ENCODE measurements around the gene KANSL1. TPM values are rescaled to one million over a fixed set of nuclear protein-coding genes. Genes with fewer than 3 reads are reported as not detected.

KANSL1 gene
- polyA plus RNA-seq, 3 donors = 3.1 to 31.9 (median 4.6) TPM

DNA sequence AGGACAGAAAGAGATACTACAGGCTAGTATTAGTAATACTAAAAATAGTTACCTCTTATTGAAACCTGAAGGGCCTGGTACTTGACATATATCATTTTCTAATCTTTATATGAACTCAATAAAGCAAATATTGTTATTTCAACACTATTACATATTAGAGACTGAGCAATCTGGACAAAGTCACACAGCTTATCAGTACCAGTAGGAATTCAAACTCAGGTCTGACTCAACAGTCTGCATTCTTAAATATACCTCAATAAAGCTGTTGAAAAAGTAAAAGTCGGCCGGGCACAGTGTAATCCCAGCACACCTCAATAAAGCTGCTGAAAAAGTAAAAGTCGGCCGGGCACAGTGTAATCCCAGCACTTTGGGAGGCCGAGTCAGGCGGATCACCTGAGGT is 67.4 kb downstream of the KANSL1 start:
- H3K27me3 ChIP-seq (ENCODE audit: control insufficient read depth in 2 of 2, insufficient read depth in 2 of 2, low read length in 2 of 2) = no peaks in the 10 kb centered on the region
- peaks cover 99% of the 10 kb centered on the region for H3K79me2 ChIP-seq (ENCODE audit: insufficient read depth, low read length)
- H3K4me3 Mint-ChIP-seq = no peak overlapping the region
- H3K36me3 Mint-ChIP-seq = peaks cover 2 to 26% of the 10 kb centered on the region in 2 donors
- H2AFZ ChIP-seq (ENCODE audit: insufficient read depth, low read depth, low read length, poor library complexity, severe bottlenecking) = no peak overlapping the region
- 100% methylated on average over 2 of the region's 6 CpGs for WGBS (ENCODE audit: insufficient coverage)
- peaks cover 99% of the 10 kb centered on the region for H4K20me1 ChIP-seq (ENCODE audit: insufficient read depth, low read length)
- no peaks in the 10 kb centered on the region for H3K9me3 Mint-ChIP-seq
- H3K27me3 Mint-ChIP-seq (ENCODE audit: low read depth in 3 of 3) = no peaks in the 10 kb centered on the region
- no peaks in the 10 kb centered on the region for H3K9me3 ChIP-seq (replicated peaks in 1 of 2; ENCODE audit: control insufficient read depth in 1 of 2, insufficient read depth in 1 of 2, low read length in 2 of 2)
- no peak overlapping the region for H3K9ac ChIP-seq (ENCODE audit: insufficient read depth, low read length, poor library complexity, severe bottlenecking)
- no peak for DNase-seq
- TF ChIP-seq, protein P1, sequence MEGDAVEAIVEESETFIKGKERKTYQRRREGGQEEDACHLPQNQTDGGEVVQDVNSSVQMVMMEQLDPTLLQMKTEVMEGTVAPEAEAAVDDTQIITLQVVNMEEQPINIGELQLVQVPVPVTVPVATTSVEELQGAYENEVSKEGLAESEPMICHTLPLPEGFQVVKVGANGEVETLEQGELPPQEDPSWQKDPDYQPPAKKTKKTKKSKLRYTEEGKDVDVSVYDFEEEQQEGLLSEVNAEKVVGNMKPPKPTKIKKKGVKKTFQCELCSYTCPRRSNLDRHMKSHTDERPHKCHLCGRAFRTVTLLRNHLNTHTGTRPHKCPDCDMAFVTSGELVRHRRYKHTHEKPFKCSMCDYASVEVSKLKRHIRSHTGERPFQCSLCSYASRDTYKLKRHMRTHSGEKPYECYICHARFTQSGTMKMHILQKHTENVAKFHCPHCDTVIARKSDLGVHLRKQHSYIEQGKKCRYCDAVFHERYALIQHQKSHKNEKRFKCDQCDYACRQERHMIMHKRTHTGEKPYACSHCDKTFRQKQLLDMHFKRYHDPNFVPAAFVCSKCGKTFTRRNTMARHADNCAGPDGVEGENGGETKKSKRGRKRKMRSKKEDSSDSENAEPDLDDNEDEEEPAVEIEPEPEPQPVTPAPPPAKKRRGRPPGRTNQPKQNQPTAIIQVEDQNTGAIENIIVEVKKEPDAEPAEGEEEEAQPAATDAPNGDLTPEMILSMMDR (IDR thresholded peaks at IDR 0.05) = no peak
- H3K36me3 ChIP-seq (replicated peaks in 1 of 2; ENCODE audit: control insufficient read depth in 1 of 2, insufficient read depth in 2 of 2, low read length in 2 of 2) = peaks cover 0 to 7% of the 10 kb centered on the region in 2 donors
- H3K27ac ChIP-seq (ENCODE audit: low read depth in 1 of 2, low read length in 2 of 2) = peak overlapping the region in 1 of 2 donors; percentile 6
- H3K4me3 ChIP-seq (replicated peaks in 1 of 3; ENCODE audit: low read depth in 2 of 3, low read length in 3 of 3) = no peak overlapping the region
- peak overlapping the region in 1 of 7 donors; percentile 63 for H3K27ac Mint-ChIP-seq
- peaks cover 38% of the 10 kb centered on the region for H3K4me1 Mint-ChIP-seq
- no peaks in the 10 kb centered on the region for H3K4me1 ChIP-seq (ENCODE audit: control insufficient read depth in 1 of 2, insufficient read depth in 2 of 2, low read length in 2 of 2)
- intact Hi-C loops (cut with micrococcal nuclease) = no loop called here
- no peak overlapping the region for H3K4me2 ChIP-seq (replicated peaks; ENCODE audit: extremely low read depth, low read length, poor library complexity, severe bottlenecking)

DNA sequence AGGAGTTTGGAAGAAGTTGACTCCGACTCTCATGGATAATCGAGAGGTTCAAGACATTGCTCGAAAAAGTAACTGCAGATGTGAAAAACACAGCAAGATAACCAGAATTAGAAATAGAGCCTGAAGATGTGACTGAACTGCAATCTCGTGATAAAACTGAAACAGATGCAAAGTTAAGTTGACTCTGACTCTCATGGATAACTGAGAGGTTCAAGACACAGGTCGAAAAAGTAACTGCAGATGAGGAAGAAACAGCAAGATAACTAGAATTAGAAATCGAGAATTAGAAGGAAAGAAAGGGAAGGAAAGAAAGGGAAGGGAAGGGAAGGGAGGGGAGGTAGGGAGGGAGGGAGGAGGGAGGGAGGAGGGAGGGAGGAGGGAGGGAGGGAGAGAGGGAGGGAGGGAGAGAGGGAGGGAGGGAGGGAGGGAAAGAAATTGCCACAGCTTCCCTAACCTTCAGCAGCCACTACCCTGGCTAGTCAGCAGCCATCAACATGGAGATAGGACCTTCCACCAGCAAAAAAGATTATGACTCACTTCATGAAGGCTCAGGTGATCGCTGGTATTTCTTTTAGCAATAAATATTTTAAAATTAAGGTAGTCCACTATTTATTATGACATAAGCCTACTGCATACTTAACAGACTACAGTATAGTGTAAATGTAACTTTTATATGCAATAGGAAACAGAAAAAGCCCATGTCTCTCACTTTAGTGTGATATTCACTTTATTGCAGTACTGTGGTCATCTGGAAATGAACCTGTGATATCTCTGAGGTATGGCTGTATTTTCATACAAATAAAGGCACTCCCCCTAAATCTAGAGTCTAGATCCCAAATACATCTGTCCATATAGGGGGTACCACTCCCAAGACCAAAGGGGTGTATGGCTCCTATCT is 68.3 kb downstream of the KANSL1 start:
- Mint-ChIP-seq H3K4me1 (peaks cover 35% of the 10 kb centered on the region), H3K9me3 (no peaks in the 10 kb centered on the region), H3K27me3 (ENCODE audit: low read depth in 3 of 3) (no peaks in the 10 kb centered on the region), H3K36me3 (peaks cover 2 to 26% of the 10 kb centered on the region in 2 donors), H3K4me3 (no peak overlapping the region), H3K27ac (peak overlapping the region in 1 of 7 donors; percentile 18)
- intact Hi-C loops (cut with micrococcal nuclease) = no loop called here
- no peak overlapping the region for H3K9ac ChIP-seq (ENCODE audit: insufficient read depth, low read length, poor library complexity, severe bottlenecking)
- no peak overlapping the region for H2AFZ ChIP-seq (ENCODE audit: insufficient read depth, low read depth, low read length, poor library complexity, severe bottlenecking)
- H3K4me1 ChIP-seq (ENCODE audit: control insufficient read depth in 1 of 2, insufficient read depth in 2 of 2, low read length in 2 of 2) = no peaks in the 10 kb centered on the region
- DNase-seq = no peak
- no peaks in the 10 kb centered on the region for H3K27me3 ChIP-seq (ENCODE audit: control insufficient read depth in 2 of 2, insufficient read depth in 2 of 2, low read length in 2 of 2)
- 100% methylated on average over 2 of the region's 7 CpGs for WGBS (ENCODE audit: insufficient coverage)
- H4K20me1 ChIP-seq (ENCODE audit: insufficient read depth, low read length) = peaks cover 99% of the 10 kb centered on the region
- no peak overlapping the region for H3K4me3 ChIP-seq (replicated peaks in 1 of 3; ENCODE audit: low read depth in 2 of 3, low read length in 3 of 3)
- no peaks in the 10 kb centered on the region for H3K9me3 ChIP-seq (replicated peaks in 1 of 2; ENCODE audit: control insufficient read depth in 1 of 2, insufficient read depth in 1 of 2, low read length in 2 of 2)
- peaks cover 0 to 7% of the 10 kb centered on the region in 2 donors for H3K36me3 ChIP-seq (replicated peaks in 1 of 2; ENCODE audit: control insufficient read depth in 1 of 2, insufficient read depth in 2 of 2, low read length in 2 of 2)
- no peak overlapping the region for H3K4me2 ChIP-seq (replicated peaks; ENCODE audit: extremely low read depth, low read length, poor library complexity, severe bottlenecking)
- peaks cover 99% of the 10 kb centered on the region for H3K79me2 ChIP-seq (ENCODE audit: insufficient read depth, low read length)
- peak overlapping the region in 1 of 2 donors; percentile 33 for H3K27ac ChIP-seq (ENCODE audit: low read depth in 1 of 2, low read length in 2 of 2)
- TF ChIP-seq, protein P1 (IDR thresholded peaks at IDR 0.05) = no peak

Data from CD14-positive monocyte (primary cell).